Breast epithelium (tissue), 3 donors: ENCODE data around the gene C7orf57.

Experiments used
- CTCF ChIP-seq, 3 donors: fragments of 450-650 bp; IDR thresholded peaks; one replicate each; pipeline ENCODE4 v1.5.1; 2016 to 2017; ENCODE audit warnings: antibody characterized with exemption in 3 of 3, mild to moderate bottlenecking in 3 of 3, moderate library complexity in 3 of 3
- POLR2A ChIP-seq: fragments of 450-650 bp; IDR thresholded peaks from one replicate; pipeline ENCODE4 v1.6.1; 2016; ENCODE audit warnings: antibody characterized with exemption, mild to moderate bottlenecking, moderate library complexity
- POLR2AphosphoS5 ChIP-seq, 3 donors: sonication (generic); formaldehyde crosslinking; IDR thresholded peaks; one replicate each; pipeline ENCODE4 v1.6.1; 2017; ENCODE audit warnings: antibody characterized with exemption in 3 of 3

DNA sequence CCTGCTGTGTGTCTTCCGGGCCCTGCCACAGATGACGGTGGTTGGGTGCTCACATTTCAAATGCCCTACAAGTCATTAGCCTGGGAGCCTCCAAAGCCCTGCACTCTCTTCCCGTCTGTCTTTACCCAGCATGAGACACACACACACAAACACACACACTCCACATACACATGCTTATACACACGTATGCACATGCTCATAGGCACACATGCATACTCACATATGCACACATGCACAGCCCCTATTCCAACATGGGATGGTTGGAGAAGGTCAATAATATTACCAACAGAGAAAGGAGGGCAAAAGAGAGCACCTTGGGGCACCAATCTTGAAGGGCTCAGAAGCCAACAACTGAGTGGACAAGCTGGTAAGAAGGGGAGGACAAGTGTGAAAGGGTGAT is 25.4 kb upstream of the C7orf57 start:
- no peak for TF ChIP-seq POLR2A
- TF ChIP-seq CTCF (IDR thresholded peaks at IDR 0.05), result no peak
- no peak for TF ChIP-seq POLR2AphosphoS5 (IDR thresholded peaks at IDR 0.05)
